ENCODE measurements around the gene TRIM8. TPM values are rescaled to one million over a fixed set of nuclear protein-coding genes. Genes with fewer than 3 reads are reported as not detected.

Gene TRIM8
- total and polyA plus RNA-seq, 9 of the 15 experiments (the other 6 are each of a cell fraction or from before 2014, with no cell fraction given), result 1.7 to 26.0 (median 9.1) TPM

DNA sequence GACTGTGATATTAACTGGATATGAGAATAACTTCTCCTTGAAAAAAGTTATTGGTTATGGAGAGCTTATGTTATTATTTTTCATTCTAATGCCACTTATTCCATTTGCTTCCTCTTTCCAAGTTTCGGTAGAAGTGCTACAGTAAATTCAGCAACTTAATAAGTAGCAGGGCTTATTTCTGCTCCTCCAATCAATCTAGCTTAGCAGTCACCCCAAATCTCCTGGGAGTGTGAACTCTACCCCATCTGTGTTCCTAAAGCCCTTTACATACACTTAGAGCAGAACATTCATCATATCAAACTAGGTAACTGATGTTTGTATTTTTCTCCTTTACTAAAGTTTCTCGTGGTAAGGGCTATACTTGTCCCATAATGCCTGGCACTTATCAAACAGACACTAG lies 61.3 kb downstream of the TRIM8 start:
- ATAC-seq (no peak), DNase-seq (ENCODE audit: extremely low read depth in 1 of 4, low spot score in 3 of 4) (no peak), FAIRE-seq (no peak)
- H3K79me2 ChIP-seq (ENCODE audit: control insufficient read depth, insufficient read depth, low read length), result peaks cover 8% of the 10 kb centered on the region; the same call in 2 of the 3 replicates
- H3K9me3 ChIP-seq (replicated peaks; ENCODE audit: control insufficient read depth, insufficient read depth, low read depth, low read length), result no peaks in the 10 kb centered on the region
- H3K36me3 ChIP-seq (ENCODE audit: control insufficient read depth, insufficient read depth, low read length), result no peaks in the 10 kb centered on the region
- BruUV-seq (replicated peaks), result no TSS peak
- in situ Hi-C loops (cut with MboI) (no loop called here), intact Hi-C loops (cut with micrococcal nuclease) (no loop called here)
- no peak overlapping the region for H3K9ac ChIP-seq (ENCODE audit: insufficient read depth in 1 of 2, low read depth in 2 of 2, low read length in 2 of 2)
- H3K4me1 ChIP-seq (replicated peaks in 1 of 2; ENCODE audit: control insufficient read depth in 2 of 2, insufficient read depth in 2 of 2, low read length in 2 of 2), result peaks cover 4 to 13% of the 10 kb centered on the region in 2 experiments; a peak in 2 of 5 replicates
- H3K9me1 ChIP-seq (ENCODE audit: control insufficient read depth, insufficient read depth, low read length), result no peaks in the 10 kb centered on the region
- H3K4me2 ChIP-seq (ENCODE audit: insufficient read depth, low read length), result no peak overlapping the region
- ChIA-PET CTCF (ENCODE audit: low intra/inter-chr PET ratio) (no interaction called here), POLR2A (interaction anchor here (0.6 kb wide), 1 partner anchor 149 kb away, joined by 3 read pairs; the partner anchor contains the start of gene BORCS7)
- H3K4me3 ChIP-seq, result no peak overlapping the region
- 46% methylated on average over 2 of the region's 2 CpGs for whole genome bisulfite sequencing (ENCODE audit: insufficient coverage, low coverage, missing lambda C conversion rate)
- no peaks in the 10 kb centered on the region for H3K27me3 ChIP-seq (ENCODE audit: control insufficient read depth in 2 of 2, insufficient read depth in 2 of 2, low read length in 2 of 2)
- no peaks in the 10 kb centered on the region for H4K20me1 ChIP-seq (replicated peaks; ENCODE audit: control insufficient read depth, insufficient read depth, low read length)
- no peak overlapping the region for H2AFZ ChIP-seq (ENCODE audit: low read depth, low read length)
- H3K27ac ChIP-seq (ENCODE audit: extremely low read depth, low read depth, low read length), result no peak overlapping the region
- TF ChIP-seq ESRRA (IDR thresholded peaks at IDR 0.05; ENCODE audit: borderline replicate concordance, low read depth) (no peak), RB1 (IDR thresholded peaks at IDR 0.05; ENCODE audit: low read depth) (no peak), HDAC3 (IDR thresholded peaks at IDR 0.05; ENCODE audit: borderline replicate concordance, partially characterized antibody) (no peak), ZNF253 (CRISPR knock-in tag; conservative IDR thresholded peaks at IDR 0.05) (no peak), RUNX1 (IDR thresholded peaks at IDR 0.05; ENCODE audit: low read depth) (no peak), MED1 (CRISPR knock-in tag; IDR thresholded peaks at IDR 0.05; ENCODE audit: borderline replicate concordance) (no peak), ZBTB26 (CRISPR knock-in tag; IDR thresholded peaks at IDR 0.05) (no peak), DIDO1 (tag; IDR thresholded peaks at IDR 0.05; ENCODE audit: low read depth) (no peak), CBX1 (IDR thresholded peaks at IDR 0.05; ENCODE audit: low read depth) (no peak), BHLHE40 (IDR thresholded peaks at IDR 0.05; ENCODE audit: low read length) (no peak)
- TF ChIP-seq, protein P1, sequence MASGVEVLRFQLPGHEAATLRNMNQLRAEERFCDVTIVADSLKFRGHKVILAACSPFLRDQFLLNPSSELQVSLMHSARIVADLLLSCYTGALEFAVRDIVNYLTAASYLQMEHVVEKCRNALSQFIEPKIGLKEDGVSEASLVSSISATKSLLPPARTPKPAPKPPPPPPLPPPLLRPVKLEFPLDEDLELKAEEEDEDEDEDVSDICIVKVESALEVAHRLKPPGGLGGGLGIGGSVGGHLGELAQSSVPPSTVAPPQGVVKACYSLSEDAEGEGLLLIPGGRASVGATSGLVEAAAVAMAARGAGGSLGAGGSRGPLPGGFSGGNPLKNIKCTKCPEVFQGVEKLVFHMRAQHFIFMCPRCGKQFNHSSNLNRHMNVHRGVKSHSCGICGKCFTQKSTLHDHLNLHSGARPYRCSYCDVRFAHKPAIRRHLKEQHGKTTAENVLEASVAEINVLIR (CRISPR knock-in tag; IDR thresholded peaks at IDR 0.05), result no peak
- TF ChIP-seq, protein P2, sequence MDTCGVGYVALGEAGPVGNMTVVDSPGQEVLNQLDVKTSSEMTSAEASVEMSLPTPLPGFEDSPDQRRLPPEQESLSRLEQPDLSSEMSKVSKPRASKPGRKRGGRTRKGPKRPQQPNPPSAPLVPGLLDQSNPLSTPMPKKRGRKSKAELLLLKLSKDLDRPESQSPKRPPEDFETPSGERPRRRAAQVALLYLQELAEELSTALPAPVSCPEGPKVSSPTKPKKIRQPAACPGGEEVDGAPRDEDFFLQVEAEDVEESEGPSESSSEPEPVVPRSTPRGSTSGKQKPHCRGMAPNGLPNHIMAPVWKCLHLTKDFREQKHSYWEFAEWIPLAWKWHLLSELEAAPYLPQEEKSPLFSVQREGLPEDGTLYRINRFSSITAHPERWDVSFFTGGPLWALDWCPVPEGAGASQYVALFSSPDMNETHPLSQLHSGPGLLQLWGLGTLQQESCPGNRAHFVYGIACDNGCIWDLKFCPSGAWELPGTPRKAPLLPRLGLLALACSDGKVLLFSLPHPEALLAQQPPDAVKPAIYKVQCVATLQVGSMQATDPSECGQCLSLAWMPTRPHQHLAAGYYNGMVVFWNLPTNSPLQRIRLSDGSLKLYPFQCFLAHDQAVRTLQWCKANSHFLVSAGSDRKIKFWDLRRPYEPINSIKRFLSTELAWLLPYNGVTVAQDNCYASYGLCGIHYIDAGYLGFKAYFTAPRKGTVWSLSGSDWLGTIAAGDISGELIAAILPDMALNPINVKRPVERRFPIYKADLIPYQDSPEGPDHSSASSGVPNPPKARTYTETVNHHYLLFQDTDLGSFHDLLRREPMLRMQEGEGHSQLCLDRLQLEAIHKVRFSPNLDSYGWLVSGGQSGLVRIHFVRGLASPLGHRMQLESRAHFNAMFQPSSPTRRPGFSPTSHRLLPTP (IDR thresholded peaks at IDR 0.05; ENCODE audit: borderline replicate concordance, extremely low read depth, insufficient read length), result no peak
- TF ChIP-seq, protein P3, sequence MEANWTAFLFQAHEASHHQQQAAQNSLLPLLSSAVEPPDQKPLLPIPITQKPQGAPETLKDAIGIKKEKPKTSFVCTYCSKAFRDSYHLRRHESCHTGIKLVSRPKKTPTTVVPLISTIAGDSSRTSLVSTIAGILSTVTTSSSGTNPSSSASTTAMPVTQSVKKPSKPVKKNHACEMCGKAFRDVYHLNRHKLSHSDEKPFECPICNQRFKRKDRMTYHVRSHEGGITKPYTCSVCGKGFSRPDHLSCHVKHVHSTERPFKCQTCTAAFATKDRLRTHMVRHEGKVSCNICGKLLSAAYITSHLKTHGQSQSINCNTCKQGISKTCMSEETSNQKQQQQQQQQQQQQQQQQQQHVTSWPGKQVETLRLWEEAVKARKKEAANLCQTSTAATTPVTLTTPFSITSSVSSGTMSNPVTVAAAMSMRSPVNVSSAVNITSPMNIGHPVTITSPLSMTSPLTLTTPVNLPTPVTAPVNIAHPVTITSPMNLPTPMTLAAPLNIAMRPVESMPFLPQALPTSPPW (CRISPR knock-in tag; IDR thresholded peaks at IDR 0.05), result no peak
- TF ChIP-seq, protein P4, sequence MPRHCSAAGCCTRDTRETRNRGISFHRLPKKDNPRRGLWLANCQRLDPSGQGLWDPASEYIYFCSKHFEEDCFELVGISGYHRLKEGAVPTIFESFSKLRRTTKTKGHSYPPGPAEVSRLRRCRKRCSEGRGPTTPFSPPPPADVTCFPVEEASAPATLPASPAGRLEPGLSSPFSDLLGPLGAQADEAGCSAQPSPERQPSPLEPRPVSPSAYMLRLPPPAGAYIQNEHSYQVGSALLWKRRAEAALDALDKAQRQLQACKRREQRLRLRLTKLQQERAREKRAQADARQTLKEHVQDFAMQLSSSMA (CRISPR knock-in tag; IDR thresholded peaks at IDR 0.05), result no peak
